Stomach (tissue), 19 donors: Measurements from ENCODE around the gene GAD2. TPM values are rescaled to one million over a fixed set of nuclear protein-coding genes. Genes with fewer than 3 reads are reported as not detected.

Experiments
- DNase-seq, 2 donors: peaks; one replicate each; pipeline versions ENCODE4 v3.0.0 to v3.0.0-alpha.2; 2013 to 2019
- H3K27ac ChIP-seq, 5 donors: fragments of 200-600 bp in 4 of 5; sonication (generic) in 4 of 5; one replicate each; pipeline ENCODE4 v1.5.1; 2013 to 2019; ENCODE audit warnings: mild to moderate bottlenecking in 1 of 5, moderate library complexity in 1 of 5
- H3K27me3 ChIP-seq, 3 donors: fragments of 200-600 bp; sonication (generic); one replicate each; pipeline ENCODE4 v1.5.1; 2017 to 2019; ENCODE audit warnings: mixed run types in 1 of 3
- H3K36me3 ChIP-seq, 4 donors: fragments of 200-600 bp; sonication (generic); 1 replicate in 3 of 4; 2 replicates in 1 of 4; pipeline ENCODE4 v1.5.1; 2016 to 2019
- H3K4me1 ChIP-seq, 4 donors: fragments of 200-600 bp; sonication (generic); one replicate each; pipeline ENCODE4 v1.5.1; 2016 to 2019
- H3K4me3 ChIP-seq, 4 donors: fragments of 200-600 bp; sonication (generic) in 3 of 4; one replicate each; pipeline ENCODE4 v1.5.1; 2016 to 2019; ENCODE audit warnings: mild to moderate bottlenecking in 1 of 4
- H3K9me3 ChIP-seq, 4 donors: fragments of 200-600 bp; sonication (generic); one replicate each; pipeline ENCODE4 v1.5.1; 2016 to 2019
- CTCF ChIP-seq, 7 experiments: fragments of 450-650 bp in 4 of 7; fragments of 200-600 bp in 3 of 7; sonication (generic) in 3 of 7; IDR thresholded peaks; one replicate each; pipeline ENCODE4 v1.5.1; 2016 to 2019; ENCODE audit warnings: antibody characterized with exemption in 7 of 7, control low read depth in 2 of 7, mild to moderate bottlenecking in 1 of 7
- EP300 ChIP-seq: sonication (generic); formaldehyde crosslinking; IDR thresholded peaks from one replicate; pipeline ENCODE4 v1.6.1; 2017; ENCODE audit warnings: antibody characterized with exemption
- POLR2A ChIP-seq, 4 donors: fragments of 450-650 bp; IDR thresholded peaks; one replicate each; pipeline ENCODE4 v1.6.1; 2016; ENCODE audit warnings: antibody characterized with exemption in 4 of 4, control low read depth in 2 of 4, mild to moderate bottlenecking in 1 of 4, moderate library complexity in 1 of 4
- POLR2AphosphoS5 ChIP-seq, 3 donors: sonication (generic); formaldehyde crosslinking; IDR thresholded peaks; one replicate each; pipeline ENCODE4 v1.6.1; 2016; ENCODE audit warnings: antibody characterized with exemption in 3 of 3
- WGBS, 5 donors: extraction: QIAGEN DNeasy Blood & Tissue Kit in 3 of 5; methylation state at CpG; one replicate each; pipeline versions ENCODE4 v1.1.5 to v1.1.7; 2013 to 2018; 5-methylcytosine and 5-hydroxymethylcytosine counted together
- intact Hi-C: fragments of 100-400 bp; cut with DNase I; formaldehyde crosslinking; loops from one replicate; pipeline ENCODE4 v1.15.1; 2023; ENCODE audit warnings: low total_unique reads
- long read RNA-seq, 10 donors: transcript quantifications; one replicate each; lab custom pipeline, GENCODE V29; 2026
- polyA plus RNA-seq, 3 donors: library from polyadenylated mRNA; stranded (reverse); fragments of 200-250 nt; gene quantifications; one replicate each; pipeline ENCODE4 v1.2.3, GENCODE V29; 2013
- total RNA-seq, 5 donors: library from RNA; depleted of rRNA; stranded (reverse); fragments of >200 nt; gene quantifications; one replicate each; pipeline versions ENCODE4 v1.1.0 to v1.2.3, GENCODE V29; 2014 to 2016
- donor health status: healthy with polysubstance abuse.
- donor health status: Bipolar disorder and iron deficiency.
- donor health status: healthy.

GAD2 gene
- total RNA-seq (under 1 TPM in 1 of 5 donors, not detected in 4; 0.92 TPM), polyA plus RNA-seq (1 to 10 TPM in 1 of 3 donors, under 1 TPM in 2; 0.15 to 1.1 (median 0.19) TPM)
- long read RNA-seq, donor 1: 0 reads
- long read RNA-seq, donor 2: 0 reads
- long read RNA-seq, donor 3: 0 reads
- long read RNA-seq, donor 4: 0 reads
- long read RNA-seq, donor 5: 0 reads
- long read RNA-seq, donor 6: 0 reads
- long read RNA-seq, donor 7: 0 reads
- long read RNA-seq, donor 8, full-length matches to known transcripts: 1 of 1 reads
- long read RNA-seq, donor 8, partial matches to known transcripts: 0 of 1 reads
- long read RNA-seq, donor 8, other reads (novel, unspliced or antisense): 0 of 1 reads
- long read RNA-seq, donor 9: 0 reads
- long read RNA-seq, donor 10, partial matches to known transcripts: 0 of 1 reads
- long read RNA-seq, donor 10, other reads (novel, unspliced or antisense): 0 of 1 reads

- no peak for DNase-seq
- no peaks in the 10 kb centered on the region for H3K9me3 ChIP-seq
- 3 to 4% (median 4%) methylated on average over 31 to 60 of the region's 60 CpGs for WGBS, 5 donors
- peaks cover 16 to 100% (median 82%) of the 10 kb centered on the region in 3 donors for H3K27me3 ChIP-seq
- no peaks in the 10 kb centered on the region for H3K36me3 ChIP-seq
- peaks cover 20 to 37% (median 28%) of the 10 kb centered on the region in 4 donors for H3K4me1 ChIP-seq
- no peak for TF ChIP-seq CTCF (IDR thresholded peaks at IDR 0.05)
- no peak for TF ChIP-seq EP300
- TF ChIP-seq POLR2AphosphoS5 (IDR thresholded peaks at IDR 0.05): no peak
- no peak for TF ChIP-seq POLR2A (IDR thresholded peaks at IDR 0.05)
- peak within 1 kb of the TSS in 3 of 4 donors; percentile 7 to 28 (median 16) for H3K4me3 ChIP-seq
- intact Hi-C loops: no loop called here
- no peak within 1 kb of the TSS for H3K27ac ChIP-seq
Measured at GRCh38 chr10:26216585-26217395, at the start of gene GAD2. Gene GAD2, plus strand, starts transcription at chr10:26216774. Its CDS starts 36 bp downstream, at chr10:26216810.

GRCh38 chr10:26169466-26169865 is 47.1 kb upstream of the GAD2 start:
- H3K4me1 ChIP-seq: no peaks in the 10 kb centered on the region
- peaks cover 0 to 7% (median 0%) of the 10 kb centered on the region in 3 donors for H3K27me3 ChIP-seq
- no peak overlapping the region for H3K4me3 ChIP-seq
- intact Hi-C loops: no loop called here
- no peak for DNase-seq
- H3K36me3 ChIP-seq: no peaks in the 10 kb centered on the region
- no peaks in the 10 kb centered on the region for H3K9me3 ChIP-seq
- 44 to 66% (median 55%) methylated on average over 2 of the region's 2 CpGs for WGBS, 5 donors
- no peak for TF ChIP-seq EP300
- no peak overlapping the region for H3K27ac ChIP-seq

- intact Hi-C loops: no loop called here
- Histone ChIP-seq H3K27ac (no peak overlapping the region), H3K4me3 (no peak overlapping the region), H3K4me1 (no peaks in the 10 kb centered on the region), H3K27me3 (peaks cover 0 to 7% (median 0%) of the 10 kb centered on the region in 3 donors), H3K9me3 (no peaks in the 10 kb centered on the region), H3K36me3 (no peaks in the 10 kb centered on the region)
- TF ChIP-seq POLR2AphosphoS5 (IDR thresholded peaks at IDR 0.05) (no peak), POLR2A (IDR thresholded peaks at IDR 0.05) (no peak), EP300 (no peak), CTCF (IDR thresholded peaks at IDR 0.05) (no peak)
- peak in 1 of 2 donors; percentile 4 for DNase-seq
- WGBS, 5 donors: 46 to 60% (median 51%) methylated on average over 7 of the region's 7 CpGs
Measured at GRCh38 chr10:26172131-26172530, 44.4 kb upstream of the GAD2 start.

DNA sequence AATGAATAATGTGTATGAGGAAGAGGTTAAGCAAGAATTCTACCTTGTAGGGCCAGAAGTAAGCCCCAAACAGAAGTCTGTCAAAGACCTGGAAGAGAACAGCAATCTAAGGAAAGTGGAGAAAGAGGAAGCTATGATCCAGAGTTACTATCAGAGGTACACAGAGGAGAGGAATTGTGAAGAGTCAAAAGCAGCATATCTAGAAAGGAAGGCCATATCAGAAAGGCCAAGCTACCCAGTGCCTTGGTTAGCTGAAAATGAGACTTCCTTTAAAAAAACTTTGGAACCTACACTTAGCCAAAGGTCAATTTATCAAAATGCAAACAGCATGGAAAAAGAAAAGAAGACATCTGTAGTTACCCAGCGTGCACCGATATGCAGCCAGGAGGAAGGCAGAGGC is 42.7 kb upstream of the GAD2 start:
- no peak for TF ChIP-seq POLR2A (IDR thresholded peaks at IDR 0.05)
- no peak for TF ChIP-seq CTCF (IDR thresholded peaks at IDR 0.05)
- TF ChIP-seq POLR2AphosphoS5 (IDR thresholded peaks at IDR 0.05): no peak
- no peak for TF ChIP-seq EP300
- Histone ChIP-seq H3K4me1 (no peaks in the 10 kb centered on the region), H3K36me3 (no peaks in the 10 kb centered on the region), H3K27me3 (peaks cover 0 to 7% (median 0%) of the 10 kb centered on the region in 3 donors), H3K9me3 (no peaks in the 10 kb centered on the region), H3K27ac (no peak overlapping the region), H3K4me3 (no peak overlapping the region)
- no peak for DNase-seq
- intact Hi-C loops: no loop called here
- WGBS, 5 donors: 15 to 57% (median 40%) methylated on average over 2 of the region's 2 CpGs
